GM12864 (cell line): ENCODE measurements around the gene SAFB.

Experiments
- DNase-seq: peaks from one replicate; pipeline ENCODE4 v3.0.0-alpha.2; 2011; ENCODE audit warnings: low read depth
- H3K4me3 ChIP-seq: 2 replicates; pipeline ENCODE4 v1.5.1; 2011; ENCODE audit warnings: mild to moderate bottlenecking, low read depth, low read length, control low read depth
- CTCF ChIP-seq: IDR thresholded peaks from 2 replicates; pipeline ENCODE4 v1.5.1; 2011; ENCODE audit warnings: low read depth, mild to moderate bottlenecking, moderate library complexity, low read length, control low read depth, inconsistent platforms; ENCODE audit errors: missing control alignments

The SAFB gene

GRCh38 chr19:5672708-5673459 lies 50.0 kb downstream of the SAFB start:
- DNase-seq, result no peak
- TF ChIP-seq CTCF, result no peak
- no peak overlapping the region for H3K4me3 ChIP-seq

- no peak for DNase-seq
- H3K4me3 ChIP-seq, result no peak overlapping the region
- no peak for TF ChIP-seq CTCF
Measured at GRCh38 chr19:5673752-5674151, 50.9 kb downstream of the SAFB start.

GRCh38 chr19:5674714-5675113 lies 51.8 kb downstream of the SAFB start:
- H3K4me3 ChIP-seq, result no peak overlapping the region
- TF ChIP-seq CTCF, result no peak
- no peak for DNase-seq

- no peak overlapping the region for H3K4me3 ChIP-seq
- TF ChIP-seq CTCF, result no peak
- DNase-seq, result no peak
Measured at GRCh38 chr19:5676105-5676771, 53.4 kb downstream of the SAFB start.

- no peak overlapping the region for H3K4me3 ChIP-seq
- TF ChIP-seq CTCF, result no peak
- no peak for DNase-seq
Measured at GRCh38 chr19:5676772-5677105, 53.9 kb downstream of the SAFB start.

- DNase-seq, result no peak
- H3K4me3 ChIP-seq, result no peak overlapping the region
- TF ChIP-seq CTCF, result no peak
Measured at GRCh38 chr19:5677136-5677535, 54.3 kb downstream of the SAFB start.

- TF ChIP-seq CTCF, result no peak
- no peak for DNase-seq
- H3K4me3 ChIP-seq, result no peak overlapping the region
Measured at GRCh38 chr19:5677580-5677979, 54.7 kb downstream of the SAFB start.
